NCI-H460 (cell line): ENCODE results near the gene CLK4. TPM values are rescaled to one million over a fixed set of nuclear protein-coding genes. Genes with fewer than 3 reads are reported as not detected.

Experiments
- DNase-seq: peaks from one replicate; pipeline ENCODE4 v3.0.0-alpha.2; 2016; ENCODE audit warnings: low read depth; ENCODE audit errors: extremely low read depth
- polyA plus RNA-seq: library from polyadenylated mRNA; depleted of rRNA; stranded (reverse); fragments of >200 nt; gene quantifications from 2 replicates; pipeline ENCODE4 v1.2.3, GENCODE V29; 2014; cell fraction: nucleus; rRNA removed
- total RNA-seq: library from RNA; depleted of rRNA; stranded (reverse); fragments of >200 nt; shearing (Covaris generic); gene quantifications from 2 replicates; pipeline ENCODE4 v1.2.3, GENCODE V29; 2014; rRNA removed

Gene CLK4
- 15.3 and 18.7 TPM in 2 replicates for total RNA-seq
- 23.2 and 39.8 TPM in 2 replicates for polyA plus RNA-seq

DNA sequence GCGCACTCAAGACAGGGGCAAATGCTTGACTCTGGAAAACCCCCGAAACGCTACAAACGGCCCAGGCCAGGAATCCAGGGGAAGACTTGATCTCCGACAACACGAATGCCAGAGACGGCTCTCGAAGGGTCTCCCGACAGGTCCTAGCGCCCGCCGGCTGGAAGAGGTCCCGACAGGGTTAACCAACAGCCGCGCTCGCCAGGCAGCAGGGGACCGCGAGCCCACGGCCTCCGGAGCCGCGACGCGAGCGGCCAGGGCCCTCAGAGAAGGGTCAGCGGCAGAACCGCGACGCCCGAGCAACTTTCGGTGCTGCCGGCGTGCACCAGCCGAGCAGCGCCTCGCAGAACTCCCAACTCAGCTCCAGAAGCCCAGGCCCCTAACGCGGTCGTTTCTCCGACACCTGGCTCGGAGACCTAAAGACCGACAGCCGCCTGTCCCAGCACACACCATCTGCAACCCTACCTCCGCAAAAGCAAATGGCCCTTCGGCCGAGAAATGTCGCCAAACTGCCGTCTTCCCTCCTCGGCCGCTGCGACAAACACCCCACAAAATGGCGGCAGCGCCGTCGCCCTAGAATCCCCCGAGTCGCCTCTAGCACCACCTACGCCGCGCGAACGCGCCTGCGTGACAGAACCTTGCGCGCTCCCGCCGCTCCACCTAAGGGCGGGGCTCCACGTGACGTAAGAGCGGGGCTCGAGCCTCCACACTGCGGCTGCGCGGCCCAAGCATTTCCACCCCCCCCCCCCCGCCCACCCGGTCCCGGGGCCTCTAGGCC is at the start of gene CLK4:
Gene CLK4 (minus strand): TSS at position 567 of the 775 bp plus-strand sequence. CDS start 3,634 bp downstream, outside the sequence.
- peak; percentile 92 for DNase-seq

DNA sequence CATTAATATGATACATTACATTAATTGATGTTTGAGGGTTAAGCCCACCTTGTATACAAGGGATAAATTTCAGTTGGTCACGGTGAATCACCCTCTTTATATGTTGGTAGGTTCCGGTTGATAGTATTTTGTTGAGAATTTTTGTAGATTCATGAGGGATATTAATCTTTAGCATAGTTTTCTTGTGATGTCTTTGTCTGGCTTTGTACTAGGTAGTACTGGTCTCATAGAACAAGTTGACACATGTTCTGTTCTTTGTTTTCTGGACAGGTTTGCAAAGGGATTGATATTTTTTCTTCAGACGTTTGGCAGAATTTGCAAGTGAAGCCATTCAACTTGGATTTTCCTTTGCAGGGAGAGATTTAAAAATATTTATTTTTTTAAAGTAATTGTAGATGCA is 49.1 kb upstream of the CLK4 start:
- no peak for DNase-seq

DNA sequence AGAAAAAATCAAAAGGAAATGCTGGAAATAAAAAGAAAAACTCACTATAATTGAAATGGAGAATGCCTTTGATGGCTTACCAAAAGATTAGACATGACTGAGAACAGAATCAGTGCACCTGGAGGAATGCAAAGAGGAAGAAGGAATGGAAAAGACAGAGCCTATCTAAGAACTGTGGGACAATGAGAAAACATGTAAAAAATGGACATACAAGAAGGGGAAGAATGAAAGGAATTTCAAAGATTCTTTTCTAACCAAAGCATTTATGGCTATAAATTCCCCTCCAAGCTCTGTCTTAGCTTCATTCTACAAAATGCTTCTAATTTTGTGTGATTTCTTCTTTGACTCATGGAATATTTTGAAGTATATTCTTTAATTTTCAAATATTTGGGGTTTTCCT is 47.5 kb upstream of the CLK4 start:
- no peak for DNase-seq

DNA sequence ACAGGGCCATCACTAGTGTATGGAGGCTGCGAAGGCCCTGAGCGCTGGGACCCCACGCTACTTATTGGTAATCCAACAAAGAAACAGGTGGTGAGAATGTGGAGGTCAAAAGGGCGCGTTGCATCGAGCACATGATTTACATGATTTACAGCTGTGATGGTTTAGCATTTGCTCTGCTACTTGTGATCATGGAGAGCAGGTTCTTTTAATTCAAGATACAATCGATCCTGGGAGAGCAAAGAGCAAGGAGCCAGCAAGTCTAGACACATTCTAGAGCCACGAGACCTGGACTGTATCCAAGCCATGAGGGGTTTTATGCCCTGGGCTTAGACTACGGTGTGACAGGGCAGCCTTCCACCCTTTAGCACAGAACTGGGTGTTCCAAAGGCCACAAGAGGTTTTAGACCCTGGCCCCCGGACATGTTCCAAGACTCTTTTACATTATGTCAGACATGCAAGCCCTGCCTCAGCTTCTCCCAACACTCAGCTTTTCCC is 47.0 kb upstream of the CLK4 start:
- no peak for DNase-seq

DNA sequence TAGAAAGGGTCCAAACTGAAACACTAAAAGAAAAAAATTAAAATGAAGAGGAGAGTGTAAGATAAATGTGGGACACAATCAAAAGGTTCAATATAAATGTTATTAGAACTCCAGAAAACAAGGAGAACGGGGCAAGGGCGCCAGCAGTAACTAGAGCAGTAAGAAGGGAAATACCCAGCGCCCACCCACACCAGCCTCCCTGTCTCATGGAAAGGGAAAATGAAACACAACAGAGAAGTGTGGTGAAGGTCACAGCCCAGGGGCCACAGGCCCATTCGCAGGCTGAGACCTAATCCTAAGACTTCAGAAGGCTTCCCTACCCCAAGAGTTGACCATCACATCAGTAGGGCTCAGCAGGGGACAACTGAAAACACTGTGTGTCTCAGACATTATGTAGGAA is 45.8 kb upstream of the CLK4 start:
- DNase-seq, result no peak

DNA sequence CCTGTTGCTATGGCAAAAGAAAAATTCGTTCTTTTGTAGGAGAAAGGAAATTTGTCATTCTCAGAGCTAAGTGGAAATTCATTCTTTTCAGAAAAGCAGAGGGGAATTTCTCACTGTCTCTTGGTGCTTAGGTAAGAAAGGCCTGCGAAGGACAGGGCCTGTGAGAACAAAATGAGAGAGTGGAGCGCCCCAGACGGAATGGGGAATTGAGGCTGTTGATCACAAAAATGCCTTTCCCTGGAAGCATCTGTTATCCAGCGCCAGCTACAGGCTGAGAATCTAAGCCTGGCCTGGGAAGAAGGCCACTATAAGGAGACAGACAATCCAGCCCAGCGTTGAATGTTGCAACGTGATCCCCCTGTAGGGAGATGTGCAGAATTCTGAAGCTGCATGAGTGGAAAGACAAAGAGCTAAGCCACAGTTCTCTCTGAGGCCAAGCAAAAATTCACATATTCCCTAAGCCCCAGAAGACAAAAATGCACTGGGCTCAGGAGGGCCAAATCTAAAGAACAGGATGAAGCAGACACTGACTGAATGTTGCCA is 44.8 kb upstream of the CLK4 start:
- no peak for DNase-seq

DNA sequence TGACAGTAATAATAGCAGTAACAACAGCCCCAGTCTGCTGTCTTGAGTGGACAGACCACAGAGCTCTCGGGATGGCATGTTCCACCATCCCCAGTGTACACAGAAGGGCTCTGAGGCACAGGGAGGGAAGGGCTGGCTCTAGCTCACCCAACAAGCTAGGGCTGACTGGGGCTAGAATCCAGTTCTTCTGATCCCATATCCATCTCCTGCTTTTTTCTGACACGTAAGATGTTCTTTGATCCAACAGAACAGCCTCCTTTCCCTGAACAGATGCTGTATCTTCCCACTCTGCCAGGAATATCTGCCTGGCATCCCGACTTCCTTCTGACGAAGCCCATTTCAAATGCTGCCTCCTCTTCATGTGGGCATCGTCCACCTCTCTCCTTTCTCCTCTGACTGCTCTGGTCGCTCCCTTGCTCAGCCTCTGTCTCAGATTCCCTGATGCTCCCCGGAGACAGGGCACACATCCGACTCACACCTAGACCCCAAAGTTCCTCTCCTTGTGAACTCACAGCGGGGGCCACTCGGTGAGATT is 43.6 kb upstream of the CLK4 start:
- DNase-seq, result no peak

DNA sequence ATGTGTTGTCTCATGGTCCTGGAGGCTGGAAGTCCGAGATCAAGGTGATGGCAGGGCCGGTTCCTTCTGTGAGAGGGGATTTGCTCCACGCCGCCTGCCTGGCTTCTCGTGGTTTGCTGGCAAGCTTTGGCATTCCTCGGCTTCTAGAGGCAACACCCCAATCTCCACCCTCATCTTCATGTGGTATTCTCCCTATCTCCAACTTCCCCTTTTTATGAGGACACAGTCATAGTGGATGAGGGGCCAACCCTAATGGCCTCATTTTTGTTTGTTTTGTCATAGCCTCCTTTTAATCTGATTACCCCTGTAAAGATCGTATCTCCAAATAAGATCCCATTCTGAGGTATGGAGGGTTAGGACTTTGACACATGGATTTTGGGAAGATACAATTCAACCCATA is 41.7 kb upstream of the CLK4 start:
- DNase-seq, result no peak

DNA sequence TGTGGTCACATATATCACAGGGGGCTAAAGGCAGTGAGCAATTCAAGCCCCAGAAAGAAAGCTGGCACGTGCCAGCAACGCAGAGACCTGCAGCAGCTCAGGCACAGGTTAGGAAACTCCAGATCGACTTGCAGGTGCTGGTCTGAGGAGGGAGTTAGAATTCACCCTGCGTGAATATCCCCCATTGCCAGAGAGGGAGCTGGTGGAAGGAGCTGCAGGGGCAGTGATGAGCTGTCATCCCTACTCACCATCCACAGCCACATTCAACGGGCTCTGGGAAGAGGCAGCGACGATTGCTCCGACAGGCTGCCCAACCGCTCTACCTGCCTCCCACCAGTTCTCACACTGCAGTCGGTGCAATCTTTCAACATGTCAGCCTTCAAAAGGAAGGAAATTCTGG is 40.8 kb upstream of the CLK4 start:
- DNase-seq, result no peak

DNA sequence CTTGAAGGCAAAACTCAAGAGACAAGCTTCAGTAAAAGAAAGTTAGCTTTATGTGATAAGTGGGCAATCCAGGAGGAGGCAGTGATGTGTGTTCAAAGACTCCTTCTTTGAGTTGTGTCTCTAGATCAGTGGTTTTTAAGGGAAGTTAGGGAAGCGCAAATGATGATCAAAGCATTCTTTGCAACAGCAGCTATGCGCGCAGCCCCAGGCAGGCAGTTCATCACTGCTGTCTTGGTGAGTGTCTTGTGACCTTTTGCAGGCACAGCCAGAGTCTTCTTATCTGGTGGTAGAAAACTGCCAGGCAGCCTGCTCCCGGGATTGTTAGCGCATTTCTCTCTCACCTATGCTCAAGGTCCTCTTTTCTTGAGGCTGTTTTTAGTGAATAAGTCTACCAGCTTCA is 40.3 kb upstream of the CLK4 start:
- no peak for DNase-seq

DNA sequence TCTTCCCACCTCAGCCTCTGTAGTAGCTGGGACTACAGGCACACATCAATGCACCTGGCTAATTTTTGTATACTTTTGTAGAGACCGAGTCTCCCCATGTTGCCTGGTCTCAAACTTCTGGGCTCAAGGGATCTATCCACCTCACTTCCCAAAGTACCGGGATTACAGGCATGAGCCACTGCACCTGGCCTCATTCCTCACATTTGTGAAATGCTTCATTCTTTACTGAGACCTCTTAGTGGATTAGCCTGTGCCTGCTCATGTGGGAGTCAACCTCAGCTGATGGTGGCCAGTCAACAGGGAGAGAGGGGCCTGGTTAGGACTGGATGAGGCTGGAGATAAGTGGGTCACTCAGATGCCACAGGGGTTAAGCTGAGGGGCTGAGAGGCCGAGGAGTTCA is 37.3 kb upstream of the CLK4 start:
- DNase-seq, result no peak

DNA sequence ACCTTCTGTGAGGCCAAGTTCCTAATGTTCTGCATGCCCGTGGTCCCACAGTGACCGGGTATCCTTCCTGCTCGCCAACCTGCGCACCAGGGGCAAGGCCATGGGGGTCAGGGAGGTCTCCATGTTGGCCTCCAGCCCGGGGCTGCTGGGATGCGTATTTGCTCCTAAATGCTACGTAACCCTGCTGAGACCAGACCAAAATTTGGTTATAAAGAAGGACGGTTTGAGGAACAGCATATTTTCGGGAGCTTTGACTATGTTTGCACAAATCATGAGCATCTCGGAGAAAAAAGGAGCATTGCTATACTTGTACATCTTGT is 35.7 kb upstream of the CLK4 start:
- no peak for DNase-seq

DNA sequence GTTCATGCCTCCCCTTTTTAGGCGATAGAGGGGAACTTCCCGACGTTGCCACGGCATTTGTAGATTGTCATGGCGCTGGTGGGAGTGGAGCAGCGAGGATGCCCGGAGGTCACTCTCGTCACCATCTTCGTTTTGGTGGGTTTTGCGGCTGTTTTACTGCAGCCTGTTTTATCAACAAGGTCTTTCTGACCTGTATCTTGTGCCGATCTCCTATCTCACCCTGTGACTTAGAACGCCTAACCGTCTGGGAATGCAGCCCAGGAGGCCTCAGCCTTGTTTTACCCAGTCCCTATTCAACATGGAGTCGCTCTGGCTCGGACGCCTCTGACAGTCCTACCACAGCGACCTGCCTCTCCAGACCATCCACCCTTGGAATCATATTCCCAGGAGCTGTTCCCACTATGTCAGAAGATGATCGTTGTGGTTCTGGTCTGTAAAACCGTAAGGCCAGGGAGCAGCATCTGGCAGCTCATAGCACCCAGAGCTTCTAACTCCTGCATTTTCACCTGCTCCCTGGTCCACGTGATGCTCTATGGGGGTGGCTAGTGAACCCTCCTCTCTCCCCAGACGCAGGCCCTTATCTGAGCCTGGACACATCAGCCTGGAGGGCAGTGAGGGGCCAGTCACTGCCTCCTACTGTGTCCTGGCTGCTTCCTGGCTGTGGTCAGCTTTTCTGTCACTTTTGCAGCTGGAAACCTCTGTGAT is 35.1 kb upstream of the CLK4 start:
- DNase-seq, result no peak

DNA sequence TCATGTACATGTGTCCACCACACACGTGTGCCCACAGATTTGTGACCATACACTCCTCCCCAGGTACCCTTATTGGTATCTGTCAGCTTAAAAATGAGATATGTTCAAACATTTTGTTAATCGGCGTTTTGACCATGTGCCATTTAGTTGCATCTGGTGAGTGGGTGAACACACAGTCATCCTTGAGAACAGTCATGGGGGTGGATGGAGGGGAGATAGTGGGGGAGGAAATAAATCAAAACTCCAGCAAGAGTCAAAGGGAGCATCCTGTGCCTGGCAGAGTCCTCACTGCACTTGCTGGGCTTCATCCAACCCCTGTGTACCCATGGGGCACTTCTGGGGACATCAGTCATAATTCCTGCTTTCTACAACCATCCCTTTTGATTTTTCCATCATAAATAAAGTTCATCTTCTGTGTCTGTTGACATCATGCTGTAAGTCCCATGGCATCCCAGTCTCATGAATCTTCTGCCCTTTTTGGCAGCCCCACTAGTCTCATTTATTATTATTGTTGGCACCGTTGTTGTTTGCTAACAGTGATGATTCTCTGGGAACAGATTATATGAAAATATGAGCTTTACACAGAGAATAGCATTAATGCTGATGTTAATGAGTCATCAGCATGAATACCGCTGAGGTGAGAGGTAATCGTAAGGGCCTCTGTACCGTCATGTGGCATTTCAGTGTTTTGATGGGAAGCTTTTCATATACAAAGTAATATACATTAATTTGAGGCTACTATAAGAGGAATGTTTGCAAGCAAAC is 24.4 kb upstream of the CLK4 start:
- no peak for DNase-seq

DNA sequence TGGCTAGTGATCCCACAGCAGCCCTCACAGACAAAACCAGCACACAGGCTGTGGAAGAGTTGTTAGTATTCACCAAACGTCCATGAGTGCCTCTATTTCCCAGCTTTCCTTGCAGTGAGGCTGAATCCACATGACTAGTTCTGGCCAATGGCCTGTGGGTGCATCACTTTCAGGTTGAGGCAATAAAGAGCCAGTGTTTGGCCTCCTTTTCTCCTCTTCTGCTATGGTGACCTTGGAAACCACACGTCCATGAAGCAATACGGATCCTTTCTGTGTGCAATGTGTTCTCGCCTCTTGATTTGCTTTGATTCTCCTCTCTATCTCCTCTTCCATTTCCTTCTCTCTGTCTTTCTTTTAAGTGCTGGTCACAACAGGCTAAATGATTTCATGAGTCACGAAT is 23.4 kb upstream of the CLK4 start:
- no peak for DNase-seq

DNA sequence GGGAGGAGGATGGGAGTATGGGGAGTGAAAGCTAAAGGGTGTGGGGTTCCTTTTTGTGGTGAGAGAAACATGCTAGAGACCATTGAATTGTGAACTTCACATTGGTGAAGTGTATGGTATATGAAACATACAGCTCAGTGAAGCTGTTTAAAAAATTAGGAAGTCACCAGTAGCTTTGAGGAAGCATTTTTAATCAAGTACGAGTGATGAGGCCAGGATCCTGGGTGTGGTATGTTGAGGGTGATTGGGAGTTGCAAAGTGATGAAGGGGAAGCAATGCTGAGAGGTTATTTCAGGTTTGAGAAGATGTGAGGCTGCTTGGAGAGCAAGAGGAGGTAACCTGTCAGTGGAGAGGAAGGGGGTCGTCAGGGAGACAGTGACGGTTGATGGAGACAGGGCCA is 22.7 kb upstream of the CLK4 start:
- no peak for DNase-seq

DNA sequence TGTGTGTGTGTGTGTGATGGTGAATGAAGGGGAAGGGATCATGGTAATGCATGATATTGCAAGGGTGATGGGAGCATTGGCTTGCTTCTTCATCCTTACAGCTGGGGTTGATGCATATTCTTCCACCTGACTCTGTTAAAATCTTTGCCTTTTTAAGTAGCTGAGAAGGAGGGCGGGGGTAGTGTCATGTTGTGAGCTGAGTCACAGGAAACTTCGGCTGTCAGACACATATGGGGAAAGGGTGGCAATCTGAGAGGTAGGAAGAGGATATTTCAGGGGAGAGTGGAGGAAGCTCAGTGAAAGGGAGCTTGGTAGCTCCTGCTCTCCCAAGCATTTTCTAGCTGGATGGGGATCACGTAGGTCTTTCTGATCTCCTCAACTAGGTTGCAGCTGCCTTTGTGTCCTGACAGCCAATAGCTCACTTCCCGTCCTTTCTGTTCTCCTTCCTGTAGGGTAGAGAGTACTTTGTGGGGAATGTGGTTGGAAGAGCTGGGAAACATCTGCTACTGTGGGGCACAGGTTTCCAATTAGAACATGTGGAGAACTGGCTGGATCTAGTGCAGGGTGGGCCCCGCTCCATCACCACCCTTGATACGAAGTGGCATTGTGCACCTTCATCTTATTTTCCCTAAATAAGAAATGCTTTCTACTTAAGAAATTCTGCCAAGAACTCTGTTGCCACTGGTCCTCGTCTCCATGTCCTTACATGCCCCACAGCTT is 18.1 kb upstream of the CLK4 start:
- DNase-seq, result no peak

DNA sequence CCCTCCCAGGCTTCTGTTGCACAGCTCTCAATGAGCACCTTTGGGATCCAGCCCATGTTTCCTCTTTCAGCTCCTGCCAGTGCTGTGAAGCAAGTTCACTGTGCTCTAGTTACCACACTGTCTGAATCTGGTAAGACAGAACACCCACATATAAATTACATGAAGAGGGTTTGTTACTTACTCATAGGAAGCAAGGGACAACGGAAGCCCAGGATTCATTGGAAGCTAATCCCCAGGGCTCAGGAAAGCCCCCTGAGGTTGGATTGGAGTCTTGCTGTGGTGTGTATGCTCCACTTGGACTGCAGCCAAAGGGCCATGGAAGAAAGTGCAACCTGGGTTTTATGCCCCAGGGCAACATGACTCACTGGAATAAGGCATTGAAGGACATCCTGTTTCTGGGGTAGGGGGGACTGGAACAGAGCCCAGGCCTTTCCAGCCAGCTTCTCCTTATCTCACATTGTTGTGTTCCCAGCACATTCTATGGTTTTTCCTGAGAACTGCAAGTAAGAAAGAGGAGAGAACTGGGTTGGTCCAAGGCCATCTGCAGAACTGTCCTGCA is 15.6 kb upstream of the CLK4 start:
- no peak for DNase-seq

DNA sequence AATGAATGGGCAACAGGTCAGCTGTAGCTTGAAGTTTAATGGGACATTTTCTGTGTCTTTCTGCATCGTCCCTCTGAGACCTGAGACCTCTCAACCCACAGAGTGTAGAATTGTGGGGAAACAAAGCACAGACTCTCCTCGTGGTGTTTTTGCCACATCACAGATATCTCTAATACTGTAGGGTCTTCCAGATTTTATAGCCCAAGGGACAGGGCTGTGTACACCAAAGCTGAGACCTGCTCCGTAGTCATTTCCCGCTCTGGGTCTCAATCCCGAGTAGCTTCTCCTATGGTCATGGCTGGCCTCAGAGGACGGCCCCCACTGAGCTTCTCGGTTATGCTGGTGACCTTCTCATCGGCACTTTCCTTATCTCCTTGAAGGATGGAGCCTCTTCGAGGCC is 14.9 kb upstream of the CLK4 start:
- DNase-seq, result no peak
